Thymus (tissue), 11 donors: ENCODE results near the gene HACD3. TPM values are rescaled to one million over a fixed set of nuclear protein-coding genes. Genes with fewer than 3 reads are reported as not detected.
"Not testable (repeated sequence)": the region's sequence is repeated elsewhere in the genome, so short reads cannot be mapped to it uniquely, and the experiment has no call there.

Experiments
- DNase-seq, 9 donors: peaks; one replicate each; pipeline ENCODE4 v3.0.0-alpha.2; 2013; ENCODE audit warnings: low spot score in 9 of 9, low read depth in 6 of 9, missing footprints in 1 of 9
- H3K27ac ChIP-seq, 2 donors: one replicate each; pipeline ENCODE4 v1.5.1; 2013; ENCODE audit warnings: control low read depth in 1 of 2, low read depth in 1 of 2, low read length in 1 of 2, mild to moderate bottlenecking in 1 of 2, moderate library complexity in 1 of 2
- H3K27me3 ChIP-seq, 2 donors: one replicate each; pipeline ENCODE4 v1.5.1; 2013; ENCODE audit warnings: low read length in 1 of 2; ENCODE audit not compliant: control insufficient read depth in 2 of 2, insufficient read depth in 1 of 2
- H3K36me3 ChIP-seq, 2 donors: one replicate each; pipeline ENCODE4 v1.5.1; 2013; ENCODE audit warnings: low read length in 1 of 2, mild to moderate bottlenecking in 1 of 2, moderate library complexity in 1 of 2; ENCODE audit not compliant: control insufficient read depth in 2 of 2, insufficient read depth in 2 of 2
- H3K4me1 ChIP-seq, 2 donors: one replicate each; pipeline ENCODE4 v1.5.1; 2013; ENCODE audit warnings: low read length in 2 of 2; ENCODE audit not compliant: control insufficient read depth in 2 of 2, insufficient read depth in 2 of 2
- H3K4me3 ChIP-seq, 2 donors: one replicate each; pipeline ENCODE4 v1.5.1; 2013; ENCODE audit warnings: low read length in 2 of 2, control low read depth in 1 of 2, mild to moderate bottlenecking in 1 of 2
- H3K9me3 ChIP-seq, 2 donors: one replicate each; pipeline ENCODE4 v1.5.1; 2013; ENCODE audit warnings: low read length in 1 of 2, mild to moderate bottlenecking in 1 of 2; ENCODE audit not compliant: control insufficient read depth in 2 of 2, insufficient read depth in 1 of 2
- whole genome bisulfite sequencing: extraction: QIAGEN DNeasy Blood & Tissue Kit; methylation state at CpG from one replicate; pipeline ENCODE4 v1.1.7; 2013; 5-methylcytosine and 5-hydroxymethylcytosine counted together
- polyA plus RNA-seq: library from polyadenylated mRNA; stranded (reverse); fragments of 200-250 nt; gene quantifications from one replicate; pipeline ENCODE4 v1.2.3, GENCODE V29; 2013
- total RNA-seq: library from RNA; stranded (reverse); fragments of 120-200 nt; gene quantifications from one replicate; pipeline ENCODE4 v1.2.4, GENCODE V29; 2013
- donor health status: healthy.

The HACD3 gene
- total and polyA plus RNA-seq, 2 donors = 20.2 to 47.7 TPM

GRCh38 chr15:65535192-65535591 is 4.9 kb downstream of the HACD3 start:
- Histone ChIP-seq H3K4me1 (peaks cover 4 to 9% of the 10 kb centered on the region in 2 donors), H3K27me3 (no peaks in the 10 kb centered on the region), H3K36me3 (peaks cover 2 to 6% of the 10 kb centered on the region in 2 donors), H3K27ac (no peak overlapping the region), H3K9me3 (no peaks in the 10 kb centered on the region), H3K4me3 (no peak overlapping the region)
- 98% methylated on average over 4 of the region's 4 CpGs for WGBS
- no peak for DNase-seq

- Histone ChIP-seq H3K36me3 (peaks cover 2 to 6% of the 10 kb centered on the region in 2 donors), H3K27ac (no peak overlapping the region), H3K27me3 (no peaks in the 10 kb centered on the region), H3K4me1 (no peaks in the 10 kb centered on the region), H3K9me3 (no peaks in the 10 kb centered on the region), H3K4me3 (no peak overlapping the region)
- WGBS = 100% methylated on average over 1 of the region's 1 CpG
- no peak for DNase-seq
Observed at GRCh38 chr15:65540314-65540713, 10.1 kb downstream of the HACD3 start.

DNA sequence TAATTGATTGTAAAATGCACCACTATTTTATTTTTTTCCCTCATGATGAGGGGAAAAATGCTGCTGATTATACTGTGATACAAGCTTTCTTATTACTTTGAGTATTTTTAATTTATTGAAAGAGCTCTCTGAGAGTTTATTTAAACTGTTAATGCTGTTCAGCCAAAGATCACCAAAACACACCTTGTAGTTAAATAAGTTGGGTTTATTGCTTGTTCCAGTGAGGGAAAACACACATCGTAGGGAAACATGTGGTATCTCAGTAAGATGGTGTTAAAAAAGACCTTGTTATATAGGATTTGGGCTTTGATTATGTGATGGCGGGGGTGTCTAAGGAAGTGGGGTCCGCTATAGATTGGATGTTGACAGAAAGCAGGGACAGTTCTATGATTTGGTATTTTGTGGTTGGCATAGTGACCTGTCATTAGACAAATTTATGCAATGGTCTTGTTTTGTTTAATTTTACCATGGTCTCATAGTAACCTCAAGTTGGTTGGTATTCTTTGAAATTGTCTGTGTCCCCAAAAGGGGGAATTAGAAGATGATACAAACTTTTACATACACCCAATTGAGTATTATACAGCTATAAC is 11.1 kb downstream of the HACD3 start:
- no peak for DNase-seq
- Histone ChIP-seq H3K36me3 (peaks cover 1 to 2% of the 10 kb centered on the region in 2 donors), H3K27ac (no peak overlapping the region), H3K4me3 (no peak overlapping the region), H3K9me3 (no peaks in the 10 kb centered on the region), H3K27me3 (no peaks in the 10 kb centered on the region), H3K4me1 (no peaks in the 10 kb centered on the region)
- WGBS = 98% methylated on average over 3 of the region's 3 CpGs

- Histone ChIP-seq H3K9me3 (no peaks in the 10 kb centered on the region), H3K27ac (no peak overlapping the region), H3K4me3 (no peak overlapping the region), H3K36me3 (no peaks in the 10 kb centered on the region), H3K4me1 (peaks cover 0 to 3% of the 10 kb centered on the region in 2 donors), H3K27me3 (no peaks in the 10 kb centered on the region)
- no peak for DNase-seq
Observed at GRCh38 chr15:65547841-65548240, 17.6 kb downstream of the HACD3 start.

DNA sequence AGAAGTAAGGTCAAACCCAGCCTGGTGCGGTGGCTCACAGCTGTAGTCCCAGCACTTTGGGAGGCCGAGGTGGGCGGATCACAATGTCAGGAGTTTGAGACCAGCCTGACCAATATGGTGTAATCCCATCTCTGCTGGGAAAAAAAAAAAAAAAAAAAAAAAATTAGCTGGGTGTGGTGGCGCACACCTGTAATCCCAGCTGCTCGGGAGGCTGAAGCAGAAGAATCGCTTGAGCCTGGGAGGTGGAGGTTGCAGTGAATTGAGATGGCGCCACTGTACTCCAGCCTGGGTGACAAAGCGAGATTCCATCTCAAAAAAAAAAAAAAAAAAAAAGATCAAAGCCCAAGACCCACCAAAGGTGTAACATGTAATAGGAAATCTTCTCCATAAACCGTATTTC is 19.0 kb downstream of the HACD3 start:
- WGBS = 98% methylated on average over 9 of the region's 9 CpGs
- not testable (repeated sequence) for H3K27ac ChIP-seq, H3K36me3 ChIP-seq, H3K9me3 ChIP-seq, DNase-seq, H3K27me3 ChIP-seq, H3K4me3 ChIP-seq, H3K4me1 ChIP-seq

DNA sequence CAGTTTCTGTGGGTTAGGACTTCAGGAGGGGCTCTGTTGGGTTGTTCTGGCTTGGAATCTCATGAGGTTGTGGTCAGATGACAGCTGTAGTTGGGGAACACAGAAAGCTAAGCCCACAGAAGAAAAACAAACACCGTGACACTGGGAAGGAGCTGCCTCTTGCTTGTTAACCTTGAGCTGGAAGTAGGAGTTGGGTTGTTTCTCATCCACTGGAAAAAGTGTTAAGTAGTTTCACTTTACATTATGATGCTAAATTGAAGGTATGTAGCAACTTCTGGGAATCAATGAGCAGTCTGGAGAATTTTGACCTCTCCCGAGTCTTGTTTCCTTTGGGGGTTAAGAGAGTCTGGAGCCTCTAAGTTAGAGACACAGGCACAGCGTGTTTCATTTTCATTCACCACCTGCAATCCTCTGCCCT is 20.4 kb downstream of the HACD3 start:
- Histone ChIP-seq H3K9me3 (no peaks in the 10 kb centered on the region), H3K36me3 (peaks cover 0 to 19% of the 10 kb centered on the region in 2 donors), H3K4me3 (no peak overlapping the region), H3K27ac (peak overlapping the region in 1 of 2 donors; percentile 55), H3K4me1 (peaks cover 0 to 3% of the 10 kb centered on the region in 2 donors), H3K27me3 (no peaks in the 10 kb centered on the region)
- DNase-seq = no peak
- WGBS = 48% methylated on average over 3 of the region's 3 CpGs

- Histone ChIP-seq H3K4me3 (no peak overlapping the region), H3K27ac (no peak overlapping the region), H3K4me1 (peaks cover 0 to 3% of the 10 kb centered on the region in 2 donors), H3K36me3 (peaks cover 0 to 23% of the 10 kb centered on the region in 2 donors), H3K9me3 (no peaks in the 10 kb centered on the region), H3K27me3 (no peaks in the 10 kb centered on the region)
- no peak for DNase-seq
- 97% methylated on average over 2 of the region's 2 CpGs for WGBS
Observed at GRCh38 chr15:65551183-65551582, 20.9 kb downstream of the HACD3 start.

- H3K36me3 ChIP-seq = peaks cover 6 to 38% of the 10 kb centered on the region in 2 donors
- not testable (repeated sequence) for H3K27ac ChIP-seq, H3K27me3 ChIP-seq, H3K4me1 ChIP-seq, DNase-seq, H3K9me3 ChIP-seq, H3K4me3 ChIP-seq
- WGBS = 99% methylated on average over 4 of the region's 6 CpGs
Observed at GRCh38 chr15:65552851-65553250, 22.6 kb downstream of the HACD3 start.

DNA sequence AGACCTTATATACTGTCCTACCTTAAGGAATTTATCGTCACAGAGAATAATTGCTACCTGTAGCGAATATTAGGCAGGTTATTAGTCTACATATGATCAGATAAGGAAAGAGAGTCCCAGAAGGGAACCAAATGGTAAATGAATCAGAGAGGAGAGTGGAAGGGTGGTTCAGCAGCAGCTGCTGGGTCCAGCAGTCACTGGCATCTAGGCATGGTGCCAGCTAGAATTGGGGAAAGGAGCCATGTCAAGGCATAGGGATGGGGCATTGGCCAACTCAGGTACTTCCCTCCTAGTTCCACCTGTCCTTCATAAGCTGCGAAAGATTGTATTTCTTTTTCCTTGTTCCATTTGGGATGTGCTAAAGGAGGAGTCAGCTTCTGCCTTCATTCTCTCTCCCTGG is 23.4 kb downstream of the HACD3 start:
- H3K4me1 ChIP-seq = peaks cover 0 to 3% of the 10 kb centered on the region in 2 donors
- no peak overlapping the region for H3K27ac ChIP-seq
- H3K9me3 ChIP-seq = no peaks in the 10 kb centered on the region
- no peaks in the 10 kb centered on the region for H3K27me3 ChIP-seq
- H3K36me3 ChIP-seq = peaks cover 12 to 46% of the 10 kb centered on the region in 2 donors
- DNase-seq = no peak
- WGBS = 98% methylated on average over 3 of the region's 3 CpGs
- H3K4me3 ChIP-seq = no peak overlapping the region
